Measurements from ENCODE around the gene PSMD1. TPM values are rescaled to one million over a fixed set of nuclear protein-coding genes. Genes with fewer than 3 reads are reported as not detected.
"Not testable (repeated sequence)": the region's sequence is repeated elsewhere in the genome, so short reads cannot be mapped to it uniquely, and the experiment has no call there.

Gene PSMD1
- total RNA-seq, 1 donor from 2014 or later, result 91.6 TPM

- no peak for DNase-seq (ENCODE audit: extremely low spot score, unreplicated experiment)
- Mint-ChIP-seq H3K27ac (no peak overlapping the region), H3K4me3 (no peak overlapping the region), H3K36me3 (no peaks in the 10 kb centered on the region), H3K27me3 (peaks cover 7% of the 10 kb centered on the region), H3K9me3 (no peaks in the 10 kb centered on the region), H3K4me1 (ENCODE audit: unreplicated experiment) (no peaks in the 10 kb centered on the region)
- no peak for TF ChIP-seq CTCF (conservative IDR thresholded peaks at IDR 0.05)
These were observed 40.0 kb upstream of the PSMD1 start for GRCh38 chr2:231016566-231017230.

GRCh38 chr2:231017231-231017598, 39.5 kb upstream of the PSMD1 start:
- peaks cover 7% of the 10 kb centered on the region for H3K27me3 Mint-ChIP-seq
- H3K27ac Mint-ChIP-seq, result no peak overlapping the region
- no peak overlapping the region for H3K4me3 Mint-ChIP-seq
- no peak for TF ChIP-seq CTCF (conservative IDR thresholded peaks at IDR 0.05)
- DNase-seq (ENCODE audit: extremely low spot score, unreplicated experiment), result no peak
- H3K4me1 Mint-ChIP-seq (ENCODE audit: unreplicated experiment), result no peaks in the 10 kb centered on the region
- no peaks in the 10 kb centered on the region for H3K36me3 Mint-ChIP-seq
- no peaks in the 10 kb centered on the region for H3K9me3 Mint-ChIP-seq

GRCh38 chr2:231018184-231018583, 38.5 kb upstream of the PSMD1 start:
- no peak for DNase-seq (ENCODE audit: extremely low spot score, unreplicated experiment)
- Mint-ChIP-seq H3K36me3 (no peaks in the 10 kb centered on the region), H3K27ac (no peak overlapping the region), H3K4me3 (no peak overlapping the region), H3K4me1 (ENCODE audit: unreplicated experiment) (no peaks in the 10 kb centered on the region), H3K27me3 (peaks cover 3% of the 10 kb centered on the region), H3K9me3 (no peaks in the 10 kb centered on the region)
- TF ChIP-seq CTCF (conservative IDR thresholded peaks at IDR 0.05), result no peak

GRCh38 chr2:231025059-231025458, 31.6 kb upstream of the PSMD1 start:
- DNase-seq (ENCODE audit: extremely low spot score, unreplicated experiment); H3K27me3 Mint-ChIP-seq; H3K4me1 Mint-ChIP-seq (ENCODE audit: unreplicated experiment); H3K27ac Mint-ChIP-seq; H3K4me3 Mint-ChIP-seq; H3K9me3 Mint-ChIP-seq; H3K36me3 Mint-ChIP-seq: not testable (repeated sequence)

- H3K27me3 Mint-ChIP-seq, result peaks cover 22% of the 10 kb centered on the region
- no peaks in the 10 kb centered on the region for H3K36me3 Mint-ChIP-seq
- no peaks in the 10 kb centered on the region for H3K9me3 Mint-ChIP-seq
These were observed 27.8 kb upstream of the PSMD1 start for GRCh38 chr2:231028889-231029288.

GRCh38 chr2:231029563-231029962, 27.1 kb upstream of the PSMD1 start:
- Mint-ChIP-seq H3K27ac (no peak overlapping the region), H3K9me3 (no peaks in the 10 kb centered on the region), H3K36me3 (no peaks in the 10 kb centered on the region), H3K4me3 (no peak overlapping the region), H3K4me1 (ENCODE audit: unreplicated experiment) (no peaks in the 10 kb centered on the region), H3K27me3 (peaks cover 29% of the 10 kb centered on the region)
- no peak for DNase-seq (ENCODE audit: extremely low spot score, unreplicated experiment)
- no peak for TF ChIP-seq CTCF (conservative IDR thresholded peaks at IDR 0.05)

More at GRCh38 chr2:231028889-231029288, 27.8 kb upstream of the PSMD1 start:
- TF ChIP-seq CTCF (conservative IDR thresholded peaks at IDR 0.05), result no peak
- no peak for DNase-seq (ENCODE audit: extremely low spot score, unreplicated experiment)
- Mint-ChIP-seq H3K4me1 (ENCODE audit: unreplicated experiment) (no peaks in the 10 kb centered on the region), H3K4me3 (no peak overlapping the region), H3K27ac (no peak overlapping the region)
